Ramos (cell line): ENCODE results near the gene TIGAR.

Source experiments
- in situ Hi-C: fragments of 300-500 bp; cut with MboI; formaldehyde crosslinking; loops from one replicate; pipeline ENCODE4 v1.14.3; 2022; ENCODE audit warnings: low sequenced_read_pairs; ENCODE audit not compliant: unreplicated experiment

The TIGAR gene

GRCh38 chr12:4366090-4366489 lies 45.1 kb downstream of the TIGAR start:
- in situ Hi-C loops, result no loop called here

- in situ Hi-C loops, result no loop called here
Measured at GRCh38 chr12:4369548-4369947, 48.5 kb downstream of the TIGAR start.

- in situ Hi-C loops, result no loop called here
Measured at GRCh38 chr12:4370265-4370664, 49.3 kb downstream of the TIGAR start.

- in situ Hi-C loops, result no loop called here
Measured at GRCh38 chr12:4372653-4373052, 51.6 kb downstream of the TIGAR start.

- in situ Hi-C loops, result no loop called here
Measured at GRCh38 chr12:4375449-4375848, 54.4 kb downstream of the TIGAR start.

GRCh38 chr12:4378772-4379171 lies 57.8 kb downstream of the TIGAR start:
- in situ Hi-C loops, result no loop called here

- in situ Hi-C loops, result no loop called here
Measured at GRCh38 chr12:4379405-4379804, 58.4 kb downstream of the TIGAR start, which contains the start of gene FGF23. Gene FGF23 (minus strand): TSS chr12:4379712. CDS start chr12:4379582, 130 bp downstream.

- in situ Hi-C loops, result no loop called here
Measured at GRCh38 chr12:4380332-4380731, 59.3 kb downstream of the TIGAR start.

- in situ Hi-C loops, result no loop called here
Measured at GRCh38 chr12:4383304-4383865, 62.4 kb downstream of the TIGAR start.

- in situ Hi-C loops, result no loop called here
Measured at GRCh38 chr12:4386801-4387200, 65.8 kb downstream of the TIGAR start.

GRCh38 chr12:4387607-4388006 lies 66.6 kb downstream of the TIGAR start:
- in situ Hi-C loops, result no loop called here

- in situ Hi-C loops, result no loop called here
Measured at GRCh38 chr12:4388032-4388431, 67.0 kb downstream of the TIGAR start.

- in situ Hi-C loops, result no loop called here
Measured at GRCh38 chr12:4388662-4389061, 67.6 kb downstream of the TIGAR start.

GRCh38 chr12:4392223-4392742 lies 71.3 kb downstream of the TIGAR start:
- in situ Hi-C loops, result no loop called here

- in situ Hi-C loops, result no loop called here
Measured at GRCh38 chr12:4393211-4393610, 72.2 kb downstream of the TIGAR start.

- in situ Hi-C loops, result no loop called here
Measured at GRCh38 chr12:4395818-4396217, 74.8 kb downstream of the TIGAR start.

- in situ Hi-C loops, result no loop called here
Measured at GRCh38 chr12:4401117-4401516, 80.1 kb downstream of the TIGAR start.

- in situ Hi-C loops, result no loop called here
Measured at GRCh38 chr12:4402996-4403395, 82.0 kb downstream of the TIGAR start.
